ENCODE data around the gene DNAH9.

Gene DNAH9

GRCh38 chr17:11855306-11855705 lies 257.0 kb downstream of the DNAH9 start:
- no peak for DNase-seq

- no peak for DNase-seq
Measured at GRCh38 chr17:11857006-11857405, 258.7 kb downstream of the DNAH9 start.

- no peak for DNase-seq
Measured at GRCh38 chr17:11869680-11870394, 271.6 kb downstream of the DNAH9 start.

GRCh38 chr17:11871773-11872172 lies 273.5 kb downstream of the DNAH9 start:
- no peak for DNase-seq

- DNase-seq: no peak
Measured at GRCh38 chr17:11874756-11875155, 276.5 kb downstream of the DNAH9 start.

GRCh38 chr17:11880714-11881113 lies 282.4 kb downstream of the DNAH9 start:
- no peak for DNase-seq

- no peak for DNase-seq
Measured at GRCh38 chr17:11882716-11883115, 284.4 kb downstream of the DNAH9 start.

- DNase-seq: no peak
Measured at GRCh38 chr17:11885051-11885450, 286.8 kb downstream of the DNAH9 start.

- no peak for DNase-seq
Measured at GRCh38 chr17:11889266-11889665, 291.0 kb downstream of the DNAH9 start.

- DNase-seq: no peak
Measured at GRCh38 chr17:11893862-11894261, 295.6 kb downstream of the DNAH9 start.

GRCh38 chr17:11896199-11896598 lies 297.9 kb downstream of the DNAH9 start:
- no peak for DNase-seq

GRCh38 chr17:11898526-11899235 lies 300.4 kb downstream of the DNAH9 start:
- no peak for DNase-seq

- DNase-seq: no peak
Measured at GRCh38 chr17:11899537-11899942, 301.3 kb downstream of the DNAH9 start.

GRCh38 chr17:11900041-11900476 lies 301.8 kb downstream of the DNAH9 start:
- no peak for DNase-seq

- no peak for DNase-seq
Measured at GRCh38 chr17:11900655-11901054, 302.4 kb downstream of the DNAH9 start.

- no peak for DNase-seq
Measured at GRCh38 chr17:11901931-11902330, 303.7 kb downstream of the DNAH9 start.

GRCh38 chr17:11908711-11909146 lies 310.5 kb downstream of the DNAH9 start:
- no peak for DNase-seq

- DNase-seq: no peak
Measured at GRCh38 chr17:11909348-11909747, 311.1 kb downstream of the DNAH9 start.

GRCh38 chr17:11916091-11916490 lies 317.8 kb downstream of the DNAH9 start:
- DNase-seq: no peak

- no peak for DNase-seq
Measured at GRCh38 chr17:11917415-11917814, 319.1 kb downstream of the DNAH9 start.

GRCh38 chr17:11921296-11921695 lies 323.0 kb downstream of the DNAH9 start:
- DNase-seq: no peak

- no peak for DNase-seq
Measured at GRCh38 chr17:11922638-11923037, 324.4 kb downstream of the DNAH9 start.

- DNase-seq: no peak
Measured at GRCh38 chr17:11924076-11924475, 325.8 kb downstream of the DNAH9 start.

GRCh38 chr17:11925262-11926021 lies 327.2 kb downstream of the DNAH9 start:
- DNase-seq: no peak
